ENCODE measurements around the gene KRT76. TPM values are rescaled to one million over a fixed set of nuclear protein-coding genes. Genes with fewer than 3 reads are reported as not detected.

The KRT76 gene
- polyA plus RNA-seq, 1 donor (not counting 4 experiments of a cell fraction or from before 2014, with no cell fraction given): not detected

- no peak for DNase-seq (ENCODE audit: low read depth, low spot score)
- Histone ChIP-seq H3K9ac (ENCODE audit: control insufficient read depth, extremely low read depth, insufficient read depth, low read length) (no peak within 1 kb of the TSS), H3K36me3 (ENCODE audit: control insufficient read depth in 2 of 2, extremely low read depth in 1 of 2, insufficient read depth in 2 of 2, low read length in 2 of 2) (no peaks in the 10 kb centered on the region), H3K27me3 (ENCODE audit: control insufficient read depth, extremely low read depth, insufficient read depth, low read length) (peaks cover 34% of the 10 kb centered on the region), H3K4me2 (ENCODE audit: control insufficient read depth, extremely low read depth, insufficient read depth, low read depth, low read length) (no peak within 1 kb of the TSS), H3K4me1 (ENCODE audit: control insufficient read depth, extremely low read depth, insufficient read depth, low read length) (no peaks in the 10 kb centered on the region), H2AFZ (ENCODE audit: control insufficient read depth, low read length) (no peak within 1 kb of the TSS), H3K9me3 (ENCODE audit: control insufficient read depth, low read depth, low read length) (no peaks in the 10 kb centered on the region), H3K27ac (ENCODE audit: control insufficient read depth, insufficient read depth, low read length) (no peak within 1 kb of the TSS), H3K79me2 (ENCODE audit: control insufficient read depth, insufficient read depth, low read length) (no peaks in the 10 kb centered on the region), H3K9me1 (ENCODE audit: control insufficient read depth, extremely low read depth, insufficient read depth, low read length) (no peaks in the 10 kb centered on the region), H3K4me3 (ENCODE audit: control insufficient read depth in 2 of 3, extremely low read depth in 1 of 3, insufficient read depth in 2 of 3, low read depth in 1 of 3, low read length in 3 of 3) (no peak within 1 kb of the TSS), H4K20me1 (ENCODE audit: control insufficient read depth, extremely low read depth, insufficient read depth, low read length) (no peaks in the 10 kb centered on the region)
- dilution Hi-C loops (cut with MboI; ENCODE audit: extremely low pct_ligation_motif_present, low sequenced_read_pairs): no loop called here
- no peak for FAIRE-seq
- TF ChIP-seq EZH2 (IDR thresholded peaks at IDR 0.05; ENCODE audit: low read length) (no peak), CTCF (optimal IDR thresholded peaks at IDR 0.05 in 1 of 3, IDR thresholded peaks at IDR 0.05 in 1 of 3, conservative IDR thresholded peaks at IDR 0.05 in 1 of 3; ENCODE audit: extremely low read depth in 1 of 3, insufficient read depth in 2 of 3, low read length in 3 of 3) (no peak)
These were observed 37.0 kb upstream of the KRT76 start, which contains the start of gene KRT4 for GRCh38 chr12:52813885-52814709. Gene KRT4, minus strand, starts transcription at chr12:52814116. Its CDS starts 58 bp downstream, at chr12:52814058.

DNA sequence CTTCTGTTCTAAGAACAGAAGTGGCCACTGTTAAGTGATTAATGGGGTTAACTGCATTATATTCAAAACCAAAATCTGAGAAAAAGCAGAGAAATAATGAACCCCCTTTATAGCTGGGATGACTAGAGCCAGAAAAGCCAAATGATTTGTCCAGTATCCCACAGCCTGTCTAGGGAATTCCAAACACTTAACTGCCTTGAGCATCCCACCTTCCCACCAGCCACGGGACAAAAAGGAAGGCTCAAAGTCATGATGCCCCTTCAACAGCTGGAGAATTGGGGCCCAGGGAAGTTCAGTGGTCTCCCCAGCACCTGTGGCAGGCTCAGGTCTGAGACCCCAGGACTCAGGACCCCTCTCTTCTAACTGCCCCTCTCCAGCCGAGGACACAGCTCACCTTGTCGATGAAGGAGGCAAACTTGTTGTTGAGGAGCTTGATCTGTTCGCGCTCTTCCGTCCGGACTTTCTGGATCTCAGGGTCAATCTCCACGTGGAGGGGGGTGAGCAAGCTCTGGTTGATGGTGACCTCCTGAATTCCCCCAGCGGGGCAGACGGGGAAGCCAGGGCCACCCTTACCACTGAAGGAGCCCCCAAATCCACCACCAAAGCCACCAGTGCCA is 36.2 kb upstream of the KRT76 start:
- Histone ChIP-seq H3K27ac (ENCODE audit: control insufficient read depth, insufficient read depth, low read length) (no peak overlapping the region), H4K20me1 (ENCODE audit: control insufficient read depth, extremely low read depth, insufficient read depth, low read length) (no peaks in the 10 kb centered on the region), H3K27me3 (ENCODE audit: control insufficient read depth, extremely low read depth, insufficient read depth, low read length) (peaks cover 31% of the 10 kb centered on the region), H2AFZ (ENCODE audit: control insufficient read depth, low read length) (no peak overlapping the region), H3K4me2 (ENCODE audit: control insufficient read depth, extremely low read depth, insufficient read depth, low read depth, low read length) (no peak overlapping the region), H3K36me3 (ENCODE audit: control insufficient read depth in 2 of 2, extremely low read depth in 1 of 2, insufficient read depth in 2 of 2, low read length in 2 of 2) (no peaks in the 10 kb centered on the region), H3K79me2 (ENCODE audit: control insufficient read depth, insufficient read depth, low read length) (no peaks in the 10 kb centered on the region), H3K4me3 (ENCODE audit: control insufficient read depth in 2 of 3, extremely low read depth in 1 of 3, insufficient read depth in 2 of 3, low read depth in 1 of 3, low read length in 3 of 3) (no peak overlapping the region), H3K9me1 (ENCODE audit: control insufficient read depth, extremely low read depth, insufficient read depth, low read length) (no peaks in the 10 kb centered on the region), H3K4me1 (ENCODE audit: control insufficient read depth, extremely low read depth, insufficient read depth, low read length) (no peaks in the 10 kb centered on the region), H3K9me3 (ENCODE audit: control insufficient read depth, low read depth, low read length) (no peaks in the 10 kb centered on the region), H3K9ac (ENCODE audit: control insufficient read depth, extremely low read depth, insufficient read depth, low read length) (no peak overlapping the region)
- dilution Hi-C loops (cut with MboI; ENCODE audit: extremely low pct_ligation_motif_present, low sequenced_read_pairs): no loop called here
- TF ChIP-seq EZH2 (IDR thresholded peaks at IDR 0.05; ENCODE audit: low read length): no peak
- no peak for TF ChIP-seq CTCF (optimal IDR thresholded peaks at IDR 0.05 in 1 of 3, IDR thresholded peaks at IDR 0.05 in 1 of 3, conservative IDR thresholded peaks at IDR 0.05 in 1 of 3; ENCODE audit: extremely low read depth in 1 of 3, insufficient read depth in 2 of 3, low read length in 3 of 3)
- FAIRE-seq (no peak), DNase-seq (ENCODE audit: low read depth, low spot score) (no peak)
